ENCODE measurements around the gene RBP3. TPM values are rescaled to one million over a fixed set of nuclear protein-coding genes. Genes with fewer than 3 reads are reported as not detected.

The RBP3 gene
- polyA plus RNA-seq, 12 donors = 0.04 to 0.11 (median 0.07) TPM; not detected in 5

DNA sequence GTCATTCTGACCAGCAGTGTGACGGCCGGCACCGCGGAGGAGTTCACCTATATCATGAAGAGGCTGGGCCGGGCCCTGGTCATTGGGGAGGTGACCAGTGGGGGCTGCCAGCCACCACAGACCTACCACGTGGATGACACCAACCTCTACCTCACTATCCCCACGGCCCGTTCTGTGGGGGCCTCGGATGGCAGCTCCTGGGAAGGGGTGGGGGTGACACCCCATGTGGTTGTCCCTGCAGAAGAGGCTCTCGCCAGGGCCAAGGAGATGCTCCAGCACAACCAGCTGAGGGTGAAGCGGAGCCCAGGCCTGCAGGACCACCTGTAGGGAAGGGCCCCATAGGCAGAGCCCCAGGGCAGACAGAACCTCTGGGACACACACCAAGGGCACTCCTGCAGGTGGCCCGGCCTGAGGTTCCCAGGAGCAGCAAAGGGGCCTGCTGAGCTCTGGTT lies 9.0 kb downstream of the RBP3 start:
- DNase-seq = no peak

DNA sequence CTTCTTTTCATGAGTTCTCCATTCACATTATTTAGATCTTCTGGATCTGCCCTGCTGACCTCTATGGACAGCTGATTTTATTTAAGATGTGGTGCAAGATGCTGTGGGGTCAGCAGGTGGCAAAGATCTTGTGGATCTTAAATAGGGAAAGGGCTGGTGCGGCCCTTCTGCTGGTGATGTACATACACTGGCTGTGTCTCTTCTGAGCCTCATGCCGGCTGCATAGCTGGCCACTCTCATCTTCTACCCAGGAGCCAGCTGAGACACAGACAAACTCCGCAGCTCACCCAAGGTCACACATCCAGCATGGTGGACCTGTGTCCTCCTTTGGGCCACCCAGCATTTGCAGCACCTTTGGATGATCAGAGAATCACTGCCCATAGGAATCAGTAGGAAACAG lies 9.7 kb downstream of the RBP3 start:
- DNase-seq = no peak

GRCh38 chr10:47358457-47358856 lies 10.3 kb downstream of the RBP3 start:
- DNase-seq = no peak

DNA sequence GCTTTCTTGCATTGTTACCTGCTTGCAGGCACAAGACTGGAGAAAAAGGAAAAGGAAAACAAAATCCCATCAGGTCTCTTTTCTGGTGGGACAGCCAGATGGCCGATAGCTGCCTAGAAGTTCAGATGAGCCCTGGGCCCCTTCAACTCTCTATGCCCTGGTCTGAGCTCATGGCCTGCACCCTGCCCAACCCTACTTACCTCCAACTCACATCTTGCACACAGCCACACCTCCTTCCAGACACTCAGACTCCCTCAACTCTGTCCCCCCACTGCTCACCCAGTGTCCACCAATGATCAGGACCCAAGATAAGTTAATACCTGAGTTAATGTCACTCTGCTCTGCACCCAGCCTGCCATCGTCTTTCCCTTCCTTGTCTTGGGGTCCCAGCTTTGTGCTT lies 10.9 kb downstream of the RBP3 start:
- no peak for DNase-seq

GRCh38 chr10:47359626-47360418 lies 11.7 kb downstream of the RBP3 start:
- no peak for DNase-seq

- no peak for DNase-seq
These were observed 12.4 kb downstream of the RBP3 start for GRCh38 chr10:47360419-47361040.

GRCh38 chr10:47361293-47361692 lies 13.1 kb downstream of the RBP3 start:
- no peak for DNase-seq

GRCh38 chr10:47362199-47362598 lies 14.0 kb downstream of the RBP3 start:
- no peak for DNase-seq

DNA sequence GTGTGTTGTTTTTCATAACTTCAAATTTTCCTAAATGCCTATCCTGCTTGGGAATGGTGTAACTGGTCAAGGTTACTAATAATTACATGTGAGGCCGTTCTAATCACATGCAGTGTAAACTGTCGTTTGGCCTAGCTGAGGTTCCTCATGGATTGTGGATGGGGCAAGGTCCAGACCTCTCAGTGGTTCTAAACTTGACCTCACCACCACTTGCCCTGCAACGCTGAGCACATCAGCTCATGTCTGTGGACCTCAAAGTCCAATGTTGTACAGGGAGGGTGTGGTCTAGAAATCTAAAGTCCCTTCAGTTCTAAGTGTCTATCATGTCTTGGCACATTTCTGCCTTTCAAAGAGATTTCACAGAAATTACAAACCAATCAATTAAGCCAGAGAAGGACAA lies 15.6 kb downstream of the RBP3 start:
- DNase-seq = no peak

GRCh38 chr10:47364366-47364765 lies 16.2 kb downstream of the RBP3 start:
- DNase-seq = no peak

- no peak for DNase-seq
These were observed 16.7 kb downstream of the RBP3 start for GRCh38 chr10:47364911-47365310.

GRCh38 chr10:47365431-47366180 lies 17.4 kb downstream of the RBP3 start:
- no peak for DNase-seq

- DNase-seq = no peak
These were observed 18.0 kb downstream of the RBP3 start for GRCh38 chr10:47366181-47366631.

GRCh38 chr10:47366731-47367460 lies 18.7 kb downstream of the RBP3 start:
- DNase-seq = no peak

GRCh38 chr10:47367646-47368045 lies 19.5 kb downstream of the RBP3 start:
- no peak for DNase-seq

DNA sequence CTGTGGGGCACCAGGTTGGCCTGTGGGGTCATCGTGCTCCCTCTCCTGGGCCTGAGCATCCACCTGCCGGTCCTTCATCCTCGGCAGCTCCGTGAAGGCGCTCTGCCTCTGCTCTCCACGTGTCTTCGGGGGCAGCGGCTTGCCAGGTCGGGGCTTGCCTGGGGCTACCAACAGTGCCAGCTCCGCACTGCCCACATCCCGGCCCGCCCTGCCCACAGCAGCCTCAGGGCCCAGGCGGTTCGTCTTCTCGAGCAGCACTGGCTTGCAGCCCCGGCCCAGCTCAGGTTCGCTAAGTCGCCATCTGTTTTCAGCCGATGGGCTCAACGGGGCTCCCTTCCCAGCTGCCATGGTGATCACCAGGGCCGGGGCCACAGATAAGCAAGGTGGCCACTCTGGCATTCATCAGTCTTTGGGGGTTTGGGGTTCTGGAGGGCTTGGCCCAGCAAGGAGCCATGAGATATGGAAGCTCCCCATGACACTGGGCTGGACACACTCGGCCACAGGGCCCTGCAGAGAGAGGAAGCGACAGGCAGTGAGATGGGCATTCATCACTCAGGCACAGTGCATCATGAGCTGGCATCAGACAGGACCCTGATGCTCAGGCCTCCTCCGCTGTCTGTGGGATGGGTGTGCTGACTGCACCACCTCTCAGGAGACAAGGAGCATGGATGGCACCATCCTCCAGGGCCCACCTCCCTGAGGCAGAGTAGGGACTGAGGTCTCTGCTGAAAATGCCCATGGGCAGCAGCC lies 20.4 kb downstream of the RBP3 start:
- DNase-seq = no peak

- no peak for DNase-seq
These were observed 21.2 kb downstream of the RBP3 start for GRCh38 chr10:47369251-47369894.

- no peak for DNase-seq
These were observed 22.0 kb downstream of the RBP3 start for GRCh38 chr10:47370015-47370767.

DNA sequence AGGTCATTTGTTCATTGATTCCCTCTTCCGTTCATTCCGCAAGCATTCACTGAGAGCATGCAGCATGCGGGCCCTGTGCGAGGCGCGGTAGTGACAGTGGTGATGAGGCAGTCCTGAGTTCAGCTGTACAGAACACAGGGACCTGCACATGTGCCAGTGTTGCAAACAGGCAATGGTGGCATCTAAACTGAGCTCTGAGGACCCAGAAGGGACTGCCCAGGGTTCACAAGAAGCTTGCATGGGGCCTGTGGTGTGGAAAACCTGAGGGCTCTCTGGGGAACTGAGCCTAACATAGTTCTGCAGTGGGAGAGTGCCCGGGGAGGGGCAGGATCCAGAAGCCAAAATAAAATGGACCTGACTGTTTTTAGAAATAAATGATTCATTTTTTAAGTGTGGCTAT lies 22.7 kb downstream of the RBP3 start:
- DNase-seq = no peak

All from muscle of arm (tissue), 12 donors.